ENCODE results near the gene ECSCR. TPM values are rescaled to one million over a fixed set of nuclear protein-coding genes. Genes with fewer than 3 reads are reported as not detected.
A peak's percentile ranks its signal among the peaks of the same experiment; 100 is the strongest.

The ECSCR gene
- total and polyA plus RNA-seq, 5 donors from 2014 or later = 0.23 to 1.6 (median 0.78) TPM; not detected in 1

- peak; percentile 100 for ATAC-seq (ENCODE audit: low read depth in 2 of 2)
- Histone ChIP-seq H3K9me3 (ENCODE audit: control insufficient read depth in 2 of 2, low read length in 2 of 2) (no peaks in the 10 kb centered on the region), H3K27ac (ENCODE audit: insufficient read depth, low read length, poor library complexity, severe bottlenecking) (peak overlapping the region; percentile 87), H3K4me3 (ENCODE audit: low read depth, low read length) (peak overlapping the region; percentile 43), H3K27me3 (ENCODE audit: control insufficient read depth, insufficient read depth, low read length) (no peaks in the 10 kb centered on the region), H3K36me3 (ENCODE audit: control insufficient read depth, insufficient read depth, low read length) (no peaks in the 10 kb centered on the region), H3K4me1 (ENCODE audit: control insufficient read depth, insufficient read depth, low read length, poor library complexity, severe bottlenecking) (peaks cover 39% of the 10 kb centered on the region)
- H3K27ac Mint-ChIP-seq = peak overlapping the region; percentile 91 to 98 (median 97)
- no peaks in the 10 kb centered on the region for H3K36me3 Mint-ChIP-seq
- peaks cover 0 to 79% (median 33%) of the 10 kb centered on the region in 4 donors for H3K4me1 Mint-ChIP-seq
- no peaks in the 10 kb centered on the region for H3K9me3 Mint-ChIP-seq
- no peaks in the 10 kb centered on the region for H3K27me3 Mint-ChIP-seq
- peak overlapping the region; percentile 33 to 88 (median 72) for H3K4me3 Mint-ChIP-seq
- peak; percentile 67 to 95 (median 85) for DNase-seq
Measured at GRCh38 chr5:139458580-139459407, 3.7 kb downstream of the ECSCR start.

- Histone ChIP-seq H3K27ac (ENCODE audit: insufficient read depth, low read length, poor library complexity, severe bottlenecking) (peak overlapping the region; percentile 87), H3K27me3 (ENCODE audit: control insufficient read depth, insufficient read depth, low read length) (no peaks in the 10 kb centered on the region), H3K4me3 (ENCODE audit: low read depth, low read length) (no peak overlapping the region), H3K4me1 (ENCODE audit: control insufficient read depth, insufficient read depth, low read length, poor library complexity, severe bottlenecking) (peaks cover 39% of the 10 kb centered on the region), H3K9me3 (ENCODE audit: control insufficient read depth in 2 of 2, low read length in 2 of 2) (no peaks in the 10 kb centered on the region), H3K36me3 (ENCODE audit: control insufficient read depth, insufficient read depth, low read length) (no peaks in the 10 kb centered on the region)
- Mint-ChIP-seq H3K27me3 (no peaks in the 10 kb centered on the region), H3K27ac (peak overlapping the region; percentile 80 to 97 (median 91)), H3K4me3 (peak overlapping the region in 2 of 4 donors; percentile 22 to 38), H3K9me3 (no peaks in the 10 kb centered on the region), H3K36me3 (no peaks in the 10 kb centered on the region), H3K4me1 (peaks cover 0 to 80% (median 33%) of the 10 kb centered on the region in 4 donors)
- ATAC-seq (ENCODE audit: low read depth in 2 of 2) (no peak), DNase-seq (no peak)
Measured at GRCh38 chr5:139457653-139458306, 4.8 kb downstream of the ECSCR start.

- Histone ChIP-seq H3K36me3 (ENCODE audit: control insufficient read depth, insufficient read depth, low read length) (no peaks in the 10 kb centered on the region), H3K4me3 (ENCODE audit: low read depth, low read length) (no peak overlapping the region), H3K9me3 (ENCODE audit: control insufficient read depth in 2 of 2, low read length in 2 of 2) (no peaks in the 10 kb centered on the region), H3K4me1 (ENCODE audit: control insufficient read depth, insufficient read depth, low read length, poor library complexity, severe bottlenecking) (peaks cover 42% of the 10 kb centered on the region), H3K27me3 (ENCODE audit: control insufficient read depth, insufficient read depth, low read length) (no peaks in the 10 kb centered on the region), H3K27ac (ENCODE audit: insufficient read depth, low read length, poor library complexity, severe bottlenecking) (no peak overlapping the region)
- Mint-ChIP-seq H3K4me1 (peaks cover 0 to 79% (median 33%) of the 10 kb centered on the region in 4 donors), H3K27me3 (no peaks in the 10 kb centered on the region), H3K27ac (peak overlapping the region in 2 of 3 donors; percentile 80 to 97), H3K4me3 (peak overlapping the region in 1 of 4 donors; percentile 43), H3K9me3 (no peaks in the 10 kb centered on the region), H3K36me3 (no peaks in the 10 kb centered on the region)
- DNase-seq = no peak
- ATAC-seq (ENCODE audit: low read depth in 2 of 2) = no peak
Measured at GRCh38 chr5:139457241-139457640, 5.3 kb downstream of the ECSCR start.

- H3K27ac ChIP-seq (ENCODE audit: insufficient read depth, low read length, poor library complexity, severe bottlenecking) = no peak overlapping the region
- DNase-seq = no peak
- no peaks in the 10 kb centered on the region for H3K9me3 ChIP-seq (ENCODE audit: control insufficient read depth in 2 of 2, low read length in 2 of 2)
- no peaks in the 10 kb centered on the region for H3K36me3 Mint-ChIP-seq
- no peaks in the 10 kb centered on the region for H3K9me3 Mint-ChIP-seq
- peak overlapping the region; percentile 12 to 94 (median 80) for H3K27ac Mint-ChIP-seq
- no peaks in the 10 kb centered on the region for H3K27me3 Mint-ChIP-seq
- H3K4me3 Mint-ChIP-seq = peak overlapping the region in 1 of 4 donors; percentile 43
- H3K4me3 ChIP-seq (ENCODE audit: low read depth, low read length) = no peak overlapping the region
- ATAC-seq (ENCODE audit: low read depth in 2 of 2) = no peak
- peaks cover 47% of the 10 kb centered on the region for H3K4me1 ChIP-seq (ENCODE audit: control insufficient read depth, insufficient read depth, low read length, poor library complexity, severe bottlenecking)
- H3K4me1 Mint-ChIP-seq = peaks cover 0 to 77% (median 32%) of the 10 kb centered on the region in 4 donors
- H3K36me3 ChIP-seq (ENCODE audit: control insufficient read depth, insufficient read depth, low read length) = no peaks in the 10 kb centered on the region
- H3K27me3 ChIP-seq (ENCODE audit: control insufficient read depth, insufficient read depth, low read length) = no peaks in the 10 kb centered on the region
Measured at GRCh38 chr5:139456776-139457175, 5.8 kb downstream of the ECSCR start.

- Mint-ChIP-seq H3K27me3 (no peaks in the 10 kb centered on the region), H3K4me3 (peak overlapping the region in 1 of 4 donors; percentile 52), H3K9me3 (no peaks in the 10 kb centered on the region), H3K36me3 (no peaks in the 10 kb centered on the region), H3K4me1 (peaks cover 0 to 57% (median 21%) of the 10 kb centered on the region in 4 donors), H3K27ac (peak overlapping the region; percentile 35 to 90 (median 79))
- H3K4me3 ChIP-seq (ENCODE audit: low read depth, low read length) = no peak overlapping the region
- H3K27ac ChIP-seq (ENCODE audit: insufficient read depth, low read length, poor library complexity, severe bottlenecking) = no peak overlapping the region
- no peaks in the 10 kb centered on the region for H3K27me3 ChIP-seq (ENCODE audit: control insufficient read depth, insufficient read depth, low read length)
- no peaks in the 10 kb centered on the region for H3K36me3 ChIP-seq (ENCODE audit: control insufficient read depth, insufficient read depth, low read length)
- ATAC-seq (ENCODE audit: low read depth in 2 of 2) (no peak), DNase-seq (no peak)
- H3K4me1 ChIP-seq (ENCODE audit: control insufficient read depth, insufficient read depth, low read length, poor library complexity, severe bottlenecking) = peaks cover 40% of the 10 kb centered on the region
- no peaks in the 10 kb centered on the region for H3K9me3 ChIP-seq (ENCODE audit: control insufficient read depth in 2 of 2, low read length in 2 of 2)
Measured at GRCh38 chr5:139454568-139455290, 7.8 kb downstream of the ECSCR start.

GRCh38 chr5:139453683-139454567 is 8.6 kb downstream of the ECSCR start:
- DNase-seq = no peak
- H3K4me1 Mint-ChIP-seq = peaks cover 0 to 51% (median 17%) of the 10 kb centered on the region in 4 donors
- no peak for ATAC-seq (ENCODE audit: low read depth in 2 of 2)

More at GRCh38 chr5:139453683-139454567, 8.6 kb downstream of the ECSCR start:
- H3K4me1 ChIP-seq (ENCODE audit: control insufficient read depth, insufficient read depth, low read length, poor library complexity, severe bottlenecking) = peaks cover 32% of the 10 kb centered on the region
- H3K27ac ChIP-seq (ENCODE audit: insufficient read depth, low read length, poor library complexity, severe bottlenecking) = no peak overlapping the region
- Mint-ChIP-seq H3K27me3 (no peaks in the 10 kb centered on the region), H3K36me3 (no peaks in the 10 kb centered on the region), H3K9me3 (no peaks in the 10 kb centered on the region), H3K4me3 (no peak overlapping the region), H3K27ac (peak overlapping the region; percentile 35 to 90 (median 87))
- H3K9me3 ChIP-seq (ENCODE audit: control insufficient read depth in 2 of 2, low read length in 2 of 2) = no peaks in the 10 kb centered on the region
- H3K27me3 ChIP-seq (ENCODE audit: control insufficient read depth, insufficient read depth, low read length) = no peaks in the 10 kb centered on the region
- no peaks in the 10 kb centered on the region for H3K36me3 ChIP-seq (ENCODE audit: control insufficient read depth, insufficient read depth, low read length)
- no peak overlapping the region for H3K4me3 ChIP-seq (ENCODE audit: low read depth, low read length)

All from CD4-positive, CD25-positive, alpha-beta regulatory T cell (primary cell).